HUES6 (cell line): Measurements from ENCODE around the gene RCVRN.

Experiments used
- H3K27ac ChIP-seq: 2 replicates; pipeline ENCODE4 v1.7.0; 2013; ENCODE audit warnings: low read depth, mild to moderate bottlenecking, low read length, inconsistent platforms
- H3K27me3 ChIP-seq: 2 replicates; pipeline ENCODE4 v1.6.1; 2013; ENCODE audit warnings: low read length; ENCODE audit not compliant: control insufficient read depth, insufficient read depth
- H3K36me3 ChIP-seq: 2 replicates; pipeline ENCODE4 v1.6.1; 2013; ENCODE audit warnings: low read length; ENCODE audit not compliant: control insufficient read depth, insufficient read depth
- H3K4me1 ChIP-seq: 2 replicates; pipeline ENCODE4 v1.6.1; 2013; ENCODE audit warnings: low read length; ENCODE audit not compliant: control insufficient read depth, insufficient read depth
- H3K4me3 ChIP-seq: 2 replicates; pipeline ENCODE4 v1.5.1; 2013; ENCODE audit warnings: low read depth, low read length
- H3K9ac ChIP-seq: one replicate; pipeline ENCODE4 v1.6.1; 2013; ENCODE audit warnings: mild to moderate bottlenecking, low read length
- H3K9me3 ChIP-seq: 2 replicates; pipeline ENCODE4 v1.6.1; 2013; ENCODE audit warnings: low read depth, low read length; ENCODE audit not compliant: control insufficient read depth, insufficient read depth

The RCVRN gene

GRCh38 chr17:9878356-9878755 is 26.7 kb downstream of the RCVRN start:
- H3K9ac ChIP-seq: no peak overlapping the region
- H3K4me1 ChIP-seq: no peaks in the 10 kb centered on the region
- peaks cover 10% of the 10 kb centered on the region for H3K9me3 ChIP-seq
- no peaks in the 10 kb centered on the region for H3K36me3 ChIP-seq
- H3K4me3 ChIP-seq: no peak overlapping the region
- no peak overlapping the region for H3K27ac ChIP-seq
- H3K27me3 ChIP-seq: no peaks in the 10 kb centered on the region

- H3K9me3 ChIP-seq: no peaks in the 10 kb centered on the region
- H3K4me3 ChIP-seq: no peak overlapping the region
- H3K27ac ChIP-seq: no peak overlapping the region
- no peaks in the 10 kb centered on the region for H3K27me3 ChIP-seq
- H3K4me1 ChIP-seq: no peaks in the 10 kb centered on the region
- no peak overlapping the region for H3K9ac ChIP-seq
- H3K36me3 ChIP-seq: no peaks in the 10 kb centered on the region
Measured at GRCh38 chr17:9875441-9875840, 29.6 kb downstream of the RCVRN start.

GRCh38 chr17:9874722-9875121 is 30.3 kb downstream of the RCVRN start:
- Histone ChIP-seq H3K4me3 (no peak overlapping the region), H3K9me3 (no peaks in the 10 kb centered on the region), H3K27me3 (no peaks in the 10 kb centered on the region)

GRCh38 chr17:9872852-9873251 is 32.2 kb downstream of the RCVRN start:
- Histone ChIP-seq H3K36me3 (no peaks in the 10 kb centered on the region), H3K4me3 (no peak overlapping the region), H3K9me3 (no peaks in the 10 kb centered on the region), H3K27me3 (no peaks in the 10 kb centered on the region), H3K4me1 (no peaks in the 10 kb centered on the region), H3K9ac (no peak overlapping the region), H3K27ac (no peak overlapping the region)

More at GRCh38 chr17:9874722-9875121, 30.3 kb downstream of the RCVRN start:
- no peak overlapping the region for H3K27ac ChIP-seq
- no peaks in the 10 kb centered on the region for H3K4me1 ChIP-seq
- no peaks in the 10 kb centered on the region for H3K36me3 ChIP-seq
- no peak overlapping the region for H3K9ac ChIP-seq

- H3K36me3 ChIP-seq: no peaks in the 10 kb centered on the region
- no peaks in the 10 kb centered on the region for H3K4me1 ChIP-seq
Measured at GRCh38 chr17:9868552-9868951, 36.5 kb downstream of the RCVRN start.

GRCh38 chr17:9865586-9865985 is 39.5 kb downstream of the RCVRN start:
- Histone ChIP-seq H3K27me3 (peaks cover 5% of the 10 kb centered on the region; the same call in 1 of the 2 replicates), H3K27ac (no peak overlapping the region), H3K4me3 (no peak overlapping the region), H3K9ac (no peak overlapping the region), H3K4me1 (no peaks in the 10 kb centered on the region), H3K9me3 (peaks cover 10% of the 10 kb centered on the region; the same call in 1 of the 2 replicates), H3K36me3 (no peaks in the 10 kb centered on the region)

More at GRCh38 chr17:9868552-9868951, 36.5 kb downstream of the RCVRN start:
- Histone ChIP-seq H3K9me3 (no peaks in the 10 kb centered on the region), H3K9ac (no peak overlapping the region), H3K4me3 (no peak overlapping the region), H3K27ac (no peak overlapping the region), H3K27me3 (no peaks in the 10 kb centered on the region)

GRCh38 chr17:9862949-9863348 is 42.1 kb downstream of the RCVRN start:
- Histone ChIP-seq H3K4me1 (no peaks in the 10 kb centered on the region), H3K27ac (no peak overlapping the region), H3K27me3 (peaks cover 5% of the 10 kb centered on the region; the same call in 1 of the 2 replicates), H3K9ac (no peak overlapping the region), H3K9me3 (peaks cover 12% of the 10 kb centered on the region; the same call in 1 of the 2 replicates), H3K36me3 (no peaks in the 10 kb centered on the region), H3K4me3 (no peak overlapping the region)

- Histone ChIP-seq H3K4me3 (no peak overlapping the region), H3K4me1 (no peaks in the 10 kb centered on the region), H3K9me3 (peaks cover 13% of the 10 kb centered on the region; the same call in 1 of the 2 replicates), H3K27ac (no peak overlapping the region), H3K27me3 (peaks cover 5% of the 10 kb centered on the region; the same call in 1 of the 2 replicates), H3K9ac (no peak overlapping the region), H3K36me3 (no peaks in the 10 kb centered on the region)
Measured at GRCh38 chr17:9862220-9862619, 42.9 kb downstream of the RCVRN start.

GRCh38 chr17:9860851-9861250 is 44.2 kb downstream of the RCVRN start:
- H3K36me3 ChIP-seq: no peaks in the 10 kb centered on the region
- no peaks in the 10 kb centered on the region for H3K4me1 ChIP-seq
- no peak overlapping the region for H3K9ac ChIP-seq
- H3K27ac ChIP-seq: no peak overlapping the region
- H3K9me3 ChIP-seq: peaks cover 13% of the 10 kb centered on the region; the same call in 1 of the 2 replicates
- H3K27me3 ChIP-seq: peaks cover 5% of the 10 kb centered on the region; the same call in 1 of the 2 replicates
- H3K4me3 ChIP-seq: no peak overlapping the region

- Histone ChIP-seq H3K27ac (no peak overlapping the region), H3K9me3 (peaks cover 13% of the 10 kb centered on the region; the same call in 1 of the 2 replicates), H3K27me3 (peaks cover 5% of the 10 kb centered on the region; the same call in 1 of the 2 replicates), H3K4me1 (no peaks in the 10 kb centered on the region), H3K4me3 (no peak overlapping the region), H3K36me3 (no peaks in the 10 kb centered on the region), H3K9ac (no peak overlapping the region)
Measured at GRCh38 chr17:9859781-9860180, 45.3 kb downstream of the RCVRN start.

- H3K4me3 ChIP-seq: no peak overlapping the region
- H3K36me3 ChIP-seq: no peaks in the 10 kb centered on the region
- no peaks in the 10 kb centered on the region for H3K27me3 ChIP-seq
- H3K9ac ChIP-seq: no peak overlapping the region
- H3K9me3 ChIP-seq: 0 out of 2 replicates have a peak, but pooled peaks cover 3% of the 10 kb centered on the region
- no peaks in the 10 kb centered on the region for H3K4me1 ChIP-seq
- no peak overlapping the region for H3K27ac ChIP-seq
Measured at GRCh38 chr17:9855036-9855435, 50.0 kb downstream of the RCVRN start.
